ENCODE data around the gene ZNF296. TPM values are rescaled to one million over a fixed set of nuclear protein-coding genes. Genes with fewer than 3 reads are reported as not detected.
A peak's percentile ranks its signal among the peaks of the same experiment; 100 is the strongest.

Gene ZNF296
- total RNA-seq, 1 donor from 2014 or later: not detected

DNA sequence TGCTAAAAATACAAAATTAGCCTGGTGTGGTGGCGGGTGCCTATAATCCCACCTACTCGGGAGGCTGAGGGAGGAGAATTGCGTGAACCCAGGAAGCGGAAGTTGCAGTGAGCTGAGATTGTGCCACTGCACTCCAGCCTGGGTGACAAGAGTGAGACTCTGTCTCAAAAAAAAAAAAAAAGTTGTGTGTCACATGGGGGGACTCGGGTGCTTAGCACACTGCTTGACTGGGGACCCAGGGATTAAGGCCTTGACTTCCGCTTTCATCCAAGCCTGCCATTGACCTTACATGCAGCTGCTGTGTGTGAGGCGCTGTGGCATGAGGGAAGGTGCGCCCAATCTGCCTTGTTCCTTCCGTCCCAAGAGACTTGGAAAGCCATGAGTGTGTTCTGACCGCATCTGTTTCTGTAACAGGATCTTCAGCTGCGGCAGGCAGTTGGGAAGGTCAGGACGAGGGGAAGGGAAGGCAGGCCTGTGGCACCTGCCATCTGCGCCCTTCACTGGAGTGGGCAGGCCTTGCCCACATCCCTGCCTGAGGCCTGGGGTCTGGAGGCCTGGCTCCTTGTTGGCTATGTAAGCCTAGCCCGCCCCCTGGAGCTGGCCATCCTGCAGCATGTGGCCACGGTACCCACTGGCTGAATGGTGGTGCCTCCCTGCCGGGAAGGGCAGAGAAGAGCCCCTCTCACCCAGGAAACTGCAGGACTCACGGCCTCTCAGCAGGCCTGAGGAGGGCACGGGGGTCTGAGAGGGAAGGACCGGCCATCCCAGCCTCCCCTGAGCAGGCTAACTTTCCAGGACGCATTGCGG, 39.7 kb upstream of the ZNF296 start:
- Histone ChIP-seq H3K4me1 (peaks cover 11% of the 10 kb centered on the region), H3F3A (ENCODE audit: low read depth) (peaks cover 4% of the 10 kb centered on the region), H3K27ac (peak overlapping the region; percentile 1), H3K27me3 (no peaks in the 10 kb centered on the region), H3K79me2 (ENCODE audit: low read depth) (peaks cover 98% of the 10 kb centered on the region), H3K9ac (no peak overlapping the region), H3K4me2 (no peak overlapping the region), H3K9me3 (ENCODE audit: low read depth) (no peaks in the 10 kb centered on the region), H3K4me3 (no peak overlapping the region), H4K20me1 (ENCODE audit: low read depth) (peaks cover 99% of the 10 kb centered on the region), H3K36me3 (no peaks in the 10 kb centered on the region), H2AFZ (replicated peaks) (no peak overlapping the region)
- no peaks in the 10 kb centered on the region for H3K9me3 Mint-ChIP-seq
- no peaks in the 10 kb centered on the region for H3K36me3 Mint-ChIP-seq
- peaks cover 20% of the 10 kb centered on the region for H3K4me1 Mint-ChIP-seq
- no peak for TF ChIP-seq EZH2 (IDR thresholded peaks at IDR 0.05)
- no peak for TF ChIP-seq EZH2phosphoT487 (IDR thresholded peaks at IDR 0.05)
- TF ChIP-seq CTCF (IDR thresholded peaks at IDR 0.05): no peak
- H3K27me3 Mint-ChIP-seq (ENCODE audit: insufficient read depth, low read depth): peaks cover 4% of the 10 kb centered on the region
- no peak for DNase-seq (ENCODE audit: low spot score)
- no peak overlapping the region for H3K4me3 Mint-ChIP-seq
- peak overlapping the region; percentile 69 for H3K27ac Mint-ChIP-seq

- Mint-ChIP-seq H3K27me3 (ENCODE audit: insufficient read depth, low read depth) (no peaks in the 10 kb centered on the region), H3K4me3 (no peak overlapping the region), H3K27ac (peak overlapping the region; percentile 33), H3K36me3 (peaks cover 3% of the 10 kb centered on the region), H3K9me3 (no peaks in the 10 kb centered on the region), H3K4me1 (peaks cover 20% of the 10 kb centered on the region)
- Histone ChIP-seq H3K27ac (no peak overlapping the region), H3K9me3 (ENCODE audit: low read depth) (no peaks in the 10 kb centered on the region), H3F3A (ENCODE audit: low read depth) (peaks cover 4% of the 10 kb centered on the region), H4K20me1 (ENCODE audit: low read depth) (peaks cover 100% of the 10 kb centered on the region), H3K36me3 (no peaks in the 10 kb centered on the region), H2AFZ (replicated peaks) (no peak overlapping the region), H3K79me2 (ENCODE audit: low read depth) (peaks cover 98% of the 10 kb centered on the region), H3K4me2 (no peak overlapping the region), H3K4me3 (no peak overlapping the region), H3K27me3 (no peaks in the 10 kb centered on the region), H3K9ac (no peak overlapping the region), H3K4me1 (peaks cover 11% of the 10 kb centered on the region)
- no peak for DNase-seq (ENCODE audit: low spot score)
- TF ChIP-seq EZH2 (IDR thresholded peaks at IDR 0.05) (no peak), CTCF (IDR thresholded peaks at IDR 0.05) (no peak), EZH2phosphoT487 (IDR thresholded peaks at IDR 0.05) (no peak)
Observed at GRCh38 chr19:45114116-45114515, 37.8 kb upstream of the ZNF296 start.

- peaks cover 20% of the 10 kb centered on the region for H3K4me1 Mint-ChIP-seq
- Histone ChIP-seq H3F3A (ENCODE audit: low read depth) (peaks cover 4% of the 10 kb centered on the region), H3K9ac (no peak overlapping the region), H3K4me2 (no peak overlapping the region), H3K79me2 (ENCODE audit: low read depth) (peaks cover 98% of the 10 kb centered on the region), H3K9me3 (ENCODE audit: low read depth) (no peaks in the 10 kb centered on the region), H3K27ac (no peak overlapping the region), H4K20me1 (ENCODE audit: low read depth) (peaks cover 100% of the 10 kb centered on the region), H3K36me3 (no peaks in the 10 kb centered on the region), H3K27me3 (no peaks in the 10 kb centered on the region), H2AFZ (replicated peaks) (no peak overlapping the region), H3K4me3 (no peak overlapping the region), H3K4me1 (peaks cover 11% of the 10 kb centered on the region)
- no peak overlapping the region for H3K4me3 Mint-ChIP-seq
- no peaks in the 10 kb centered on the region for H3K9me3 Mint-ChIP-seq
- H3K27me3 Mint-ChIP-seq (ENCODE audit: insufficient read depth, low read depth): no peaks in the 10 kb centered on the region
- no peak overlapping the region for H3K27ac Mint-ChIP-seq
- H3K36me3 Mint-ChIP-seq: peaks cover 5% of the 10 kb centered on the region
- no peak for DNase-seq (ENCODE audit: low spot score)
- TF ChIP-seq CTCF (IDR thresholded peaks at IDR 0.05) (no peak), EZH2 (IDR thresholded peaks at IDR 0.05) (no peak), EZH2phosphoT487 (IDR thresholded peaks at IDR 0.05) (no peak)
Observed at GRCh38 chr19:45113628-45114027, 37.4 kb upstream of the ZNF296 start.

Data from neural progenitor cell (in vitro differentiated cells).